IPS-18c (cell line): ENCODE data around the gene ZNF273.
"Not testable (repeated sequence)": the region's sequence is repeated elsewhere in the genome, so short reads cannot be mapped to it uniquely, and the experiment has no call there.

Experiments
- H3K4me3 ChIP-seq: 2 replicates; pipeline ENCODE4 v1.7.0; 2013; ENCODE audit warnings: low read depth, mild to moderate bottlenecking, low read length, moderate library complexity; ENCODE audit not compliant: insufficient read depth
- H3K9me3 ChIP-seq: one replicate; pipeline ENCODE4 v1.6.1; 2013; ENCODE audit warnings: mild to moderate bottlenecking, low read length, moderate library complexity; ENCODE audit not compliant: control insufficient read depth, insufficient read depth

ZNF273 gene

GRCh38 chr7:64950673-64951072, 47.6 kb downstream of the ZNF273 start:
- not testable (repeated sequence) for H3K4me3 ChIP-seq, H3K9me3 ChIP-seq

DNA sequence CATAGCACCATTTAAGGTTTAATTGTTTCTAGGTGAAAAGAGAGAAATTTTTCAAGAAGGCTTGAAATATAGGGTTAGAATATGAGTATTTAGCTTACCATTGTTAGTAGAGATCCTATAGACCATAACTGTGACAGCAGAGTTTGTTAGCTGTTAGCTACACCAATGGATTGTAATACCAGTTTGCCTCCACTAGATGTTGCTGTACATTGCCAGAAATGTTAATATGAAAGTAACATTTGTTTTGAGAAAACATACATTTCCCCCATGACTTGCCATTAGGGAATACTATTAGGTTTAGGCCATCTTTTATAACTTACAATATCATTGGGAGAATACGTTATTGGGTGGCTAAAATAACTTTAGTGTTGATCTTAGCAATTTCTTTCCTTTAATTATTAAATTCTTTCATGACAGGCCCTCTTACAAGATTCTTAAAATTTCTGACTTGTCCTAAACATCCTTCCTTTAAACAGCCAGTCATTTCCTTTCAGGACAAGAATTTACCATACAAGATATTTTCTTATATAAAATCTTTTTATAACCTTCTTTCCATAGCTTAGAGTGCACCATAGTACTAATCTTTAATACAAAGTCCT, 48.3 kb downstream of the ZNF273 start:
- Histone ChIP-seq H3K9me3 (no peaks in the 10 kb centered on the region), H3K4me3 (no peak overlapping the region)

DNA sequence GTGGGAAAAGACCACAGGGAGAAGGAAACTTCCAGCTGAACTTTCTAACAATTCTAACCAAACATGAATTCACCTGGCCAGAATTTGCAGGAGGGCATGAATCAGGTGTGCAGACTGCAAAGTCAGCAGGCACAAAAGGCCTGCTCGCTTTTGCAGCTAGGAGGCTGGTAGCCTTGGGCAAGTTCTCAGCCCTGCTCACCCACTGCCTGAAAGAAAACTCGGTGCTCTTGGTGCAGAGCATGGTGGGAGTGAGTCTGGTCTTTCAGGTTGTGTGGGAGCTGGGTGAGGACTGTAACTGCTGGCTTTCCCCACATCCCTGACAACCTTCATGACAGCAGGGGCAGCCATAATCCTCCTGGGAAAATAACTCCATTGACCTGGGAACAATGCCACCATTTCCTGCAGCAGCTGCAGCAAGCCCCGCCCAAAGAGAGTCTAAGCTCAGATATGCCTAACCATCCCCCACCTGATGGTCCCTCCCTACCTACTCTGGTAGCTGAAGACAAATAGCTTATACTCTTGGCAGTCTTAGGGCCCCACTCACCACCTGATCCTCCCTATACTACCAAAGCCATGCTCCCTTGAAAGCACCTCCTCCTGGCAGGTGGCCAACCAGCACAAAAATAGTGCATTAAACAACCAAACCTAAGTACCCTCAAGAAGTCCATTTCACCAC, 56.1 kb downstream of the ZNF273 start:
- H3K9me3 ChIP-seq = no peaks in the 10 kb centered on the region
- no peak overlapping the region for H3K4me3 ChIP-seq

DNA sequence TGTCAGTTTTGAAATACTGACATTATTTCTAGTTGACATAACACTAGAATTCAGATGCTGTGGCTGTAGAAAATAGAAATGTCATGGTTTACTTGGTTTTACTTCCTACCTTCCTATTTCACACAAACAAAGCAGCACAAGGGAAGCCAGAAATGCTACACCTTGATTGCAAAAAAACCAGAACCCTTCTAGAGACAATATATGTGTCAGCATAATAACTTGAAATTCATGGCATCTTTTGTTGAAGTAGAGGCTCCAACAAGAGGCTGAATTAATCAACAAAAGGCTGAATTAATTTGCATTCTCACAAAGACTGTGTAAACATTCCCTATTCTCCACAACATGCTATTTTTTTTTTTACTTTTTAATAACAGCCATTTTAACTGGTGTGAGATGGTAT, 62.5 kb downstream of the ZNF273 start:
- Histone ChIP-seq H3K9me3 (no peaks in the 10 kb centered on the region), H3K4me3 (no peak overlapping the region)

- H3K4me3 ChIP-seq = no peak overlapping the region; the same call in 1 of the 2 replicates
These were observed 75.6 kb downstream of the ZNF273 start for GRCh38 chr7:64978497-64979203.

More at GRCh38 chr7:64978497-64979203, 75.6 kb downstream of the ZNF273 start:
- peaks cover 3% of the 10 kb centered on the region for H3K9me3 ChIP-seq
